Muscle layer of colon (tissue), 2 donors: ENCODE measurements around the gene TAGLN.

ENCODE experiments used
- H3K27ac ChIP-seq: one replicate; pipeline ENCODE4 v1.7.0; 2013; ENCODE audit warnings: low read depth, mild to moderate bottlenecking, low read length, moderate library complexity
- H3K27me3 ChIP-seq, 2 donors: one replicate each; pipeline ENCODE4 v1.7.0; 2013; ENCODE audit warnings: low read length in 2 of 2, mild to moderate bottlenecking in 2 of 2; ENCODE audit not compliant: insufficient read depth in 2 of 2, control insufficient read depth in 1 of 2
- H3K36me3 ChIP-seq: one replicate; pipeline ENCODE4 v1.7.0; 2013; ENCODE audit warnings: mild to moderate bottlenecking, low read length; ENCODE audit not compliant: insufficient read depth
- H3K4me1 ChIP-seq: one replicate; pipeline ENCODE4 v1.7.0; 2013; ENCODE audit warnings: mild to moderate bottlenecking, low read length; ENCODE audit not compliant: insufficient read depth
- H3K4me3 ChIP-seq, 2 donors: one replicate each; pipeline ENCODE4 v1.7.0; 2013; ENCODE audit warnings: low read length in 2 of 2, low read depth in 1 of 2, mild to moderate bottlenecking in 1 of 2, moderate library complexity in 1 of 2
- H3K9ac ChIP-seq: one replicate; pipeline ENCODE4 v1.7.0; 2013; ENCODE audit warnings: low read length
- H3K9me3 ChIP-seq: one replicate; pipeline ENCODE4 v1.7.0; 2013; ENCODE audit warnings: mild to moderate bottlenecking, low read length
- donor health status: abdominal sarcoma.
- donor health status: Adenocarcinoma of cecum.

TAGLN gene

GRCh38 chr11:117199053-117199915, at the start of gene TAGLN:
Gene TAGLN, plus strand, starts transcription at chr11:117199370. Its CDS starts 3,644 bp downstream, at chr11:117203014.
- H3K4me3 ChIP-seq = peak within 1 kb of the TSS; percentile 86 to 97
- H3K9me3 ChIP-seq = no peaks in the 10 kb centered on the region
- no peaks in the 10 kb centered on the region for H3K27me3 ChIP-seq
- peak within 1 kb of the TSS; percentile 98 for H3K27ac ChIP-seq
- peak within 1 kb of the TSS; percentile 99 for H3K9ac ChIP-seq
- H3K36me3 ChIP-seq = peaks cover 52% of the 10 kb centered on the region
- H3K4me1 ChIP-seq = peaks cover 19% of the 10 kb centered on the region

DNA sequence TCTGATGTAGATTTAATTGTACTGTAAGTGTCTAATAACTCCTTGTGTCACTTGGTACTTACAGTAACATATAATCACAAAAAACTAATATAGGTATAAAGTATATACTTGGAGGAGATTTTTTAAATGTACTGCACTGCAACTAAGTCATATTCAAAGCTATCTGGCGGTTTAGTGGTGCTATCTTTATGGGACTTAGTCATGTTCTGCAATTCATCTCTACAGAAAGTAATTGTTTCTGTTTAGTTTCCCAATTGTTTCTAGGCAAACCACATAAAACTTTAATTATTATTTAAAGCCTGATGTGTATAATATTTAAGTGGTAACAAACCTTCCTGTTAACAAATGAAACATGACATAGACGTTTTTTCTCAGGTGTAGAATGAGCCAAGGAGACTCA, 47.1 kb upstream of the TAGLN start:
- peaks cover 12% of the 10 kb centered on the region for H3K4me1 ChIP-seq

GRCh38 chr11:117154468-117154867, 44.7 kb upstream of the TAGLN start:
- Histone ChIP-seq H3K27me3 (no peaks in the 10 kb centered on the region), H3K4me3 (no peak overlapping the region), H3K9ac (no peak overlapping the region), H3K4me1 (peaks cover 3% of the 10 kb centered on the region), H3K36me3 (peaks cover 7% of the 10 kb centered on the region), H3K27ac (no peak overlapping the region), H3K9me3 (no peaks in the 10 kb centered on the region)

More for the DNA sequence above, 47.1 kb upstream of the TAGLN start:
- no peaks in the 10 kb centered on the region for H3K27me3 ChIP-seq
- no peaks in the 10 kb centered on the region for H3K9me3 ChIP-seq
- H3K27ac ChIP-seq = no peak overlapping the region
- H3K9ac ChIP-seq = no peak overlapping the region
- no peak overlapping the region for H3K4me3 ChIP-seq
- H3K36me3 ChIP-seq = peaks cover 7% of the 10 kb centered on the region

- Histone ChIP-seq H3K4me3 (no peak overlapping the region), H3K27ac (no peak overlapping the region), H3K9me3 (no peaks in the 10 kb centered on the region), H3K36me3 (peaks cover 26% of the 10 kb centered on the region), H3K27me3 (no peaks in the 10 kb centered on the region), H3K4me1 (no peaks in the 10 kb centered on the region), H3K9ac (no peak overlapping the region)
Measured at GRCh38 chr11:117157507-117157906, 41.7 kb upstream of the TAGLN start.

DNA sequence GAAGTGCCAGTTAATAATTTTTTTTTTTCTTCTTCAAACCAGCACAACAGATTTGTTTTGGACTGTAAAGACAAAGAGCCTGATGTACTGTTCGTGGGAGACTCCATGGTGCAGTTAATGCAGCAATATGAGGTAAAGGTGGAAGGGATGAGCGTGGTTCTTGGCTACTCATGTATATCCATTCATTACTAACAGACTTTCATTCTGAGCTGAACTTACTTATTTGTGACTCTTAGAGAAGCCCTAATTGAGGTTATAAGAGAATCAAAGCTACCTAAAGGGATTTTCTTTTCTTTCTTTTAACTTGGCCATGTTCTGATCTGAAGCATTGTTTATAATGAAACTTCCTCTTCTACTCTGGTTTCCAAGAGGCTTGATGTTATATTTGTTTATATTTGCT, 39.3 kb upstream of the TAGLN start:
- no peaks in the 10 kb centered on the region for H3K4me1 ChIP-seq
- no peak overlapping the region for H3K27ac ChIP-seq
- no peak overlapping the region for H3K9ac ChIP-seq
- H3K9me3 ChIP-seq = no peaks in the 10 kb centered on the region
- no peaks in the 10 kb centered on the region for H3K27me3 ChIP-seq
- no peak overlapping the region for H3K4me3 ChIP-seq
- peaks cover 39% of the 10 kb centered on the region for H3K36me3 ChIP-seq

GRCh38 chr11:117160826-117161225, 38.3 kb upstream of the TAGLN start:
- H3K27me3 ChIP-seq = no peaks in the 10 kb centered on the region
- H3K9me3 ChIP-seq = no peaks in the 10 kb centered on the region
- H3K36me3 ChIP-seq = peaks cover 44% of the 10 kb centered on the region
- H3K27ac ChIP-seq = no peak overlapping the region
- H3K4me1 ChIP-seq = no peaks in the 10 kb centered on the region
- H3K4me3 ChIP-seq = no peak overlapping the region
- no peak overlapping the region for H3K9ac ChIP-seq

DNA sequence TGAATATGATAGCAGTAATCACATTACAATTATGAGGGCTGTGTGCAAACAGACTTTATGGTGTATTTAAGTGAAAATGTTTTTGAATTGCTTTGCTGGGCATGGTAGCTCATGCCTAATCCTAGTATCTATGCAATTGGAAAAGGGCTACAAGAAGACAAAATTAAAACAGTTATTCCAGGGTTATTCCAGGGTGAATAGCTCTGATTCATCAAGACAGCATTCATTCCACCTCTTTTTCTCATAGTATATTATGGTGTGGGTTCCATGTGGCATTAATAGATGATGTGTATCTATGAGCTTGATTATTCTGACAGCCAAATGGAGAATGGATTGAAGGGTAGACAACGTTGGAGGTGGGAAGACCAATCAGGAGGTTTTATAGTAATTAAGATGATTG, 32.7 kb upstream of the TAGLN start:
- H3K4me1 ChIP-seq = peaks cover 13% of the 10 kb centered on the region
- no peak overlapping the region for H3K9ac ChIP-seq
- no peaks in the 10 kb centered on the region for H3K27me3 ChIP-seq
- no peak overlapping the region for H3K27ac ChIP-seq
- H3K9me3 ChIP-seq = no peaks in the 10 kb centered on the region
- peaks cover 44% of the 10 kb centered on the region for H3K36me3 ChIP-seq
- no peak overlapping the region for H3K4me3 ChIP-seq

DNA sequence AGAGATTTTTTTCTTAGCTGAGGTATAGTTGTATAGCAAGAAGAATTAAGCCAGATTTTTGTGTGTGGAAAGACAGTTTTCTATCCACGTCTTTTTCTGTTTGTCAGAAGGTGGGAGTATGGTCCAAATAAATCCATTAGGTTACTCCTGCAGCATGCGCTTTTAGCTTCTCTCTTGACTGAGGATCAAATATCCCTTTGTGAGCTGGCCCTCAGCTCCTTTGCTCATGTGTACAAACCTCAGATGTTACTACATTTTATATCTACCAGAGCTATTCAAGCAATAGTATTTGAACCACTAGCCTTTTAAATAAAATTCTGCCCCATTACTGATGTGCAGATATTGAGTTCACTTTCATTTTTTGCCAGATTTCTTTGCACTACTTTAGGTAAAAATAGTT, 29.4 kb upstream of the TAGLN start:
- Histone ChIP-seq H3K9me3 (no peaks in the 10 kb centered on the region), H3K27ac (no peak overlapping the region), H3K4me3 (no peak overlapping the region), H3K9ac (no peak overlapping the region), H3K27me3 (no peaks in the 10 kb centered on the region), H3K4me1 (peaks cover 13% of the 10 kb centered on the region), H3K36me3 (peaks cover 22% of the 10 kb centered on the region)

- no peak overlapping the region for H3K27ac ChIP-seq
- H3K4me3 ChIP-seq = no peak overlapping the region
- H3K27me3 ChIP-seq = no peaks in the 10 kb centered on the region
- peaks cover 13% of the 10 kb centered on the region for H3K4me1 ChIP-seq
- no peaks in the 10 kb centered on the region for H3K9me3 ChIP-seq
- H3K9ac ChIP-seq = no peak overlapping the region
- peaks cover 21% of the 10 kb centered on the region for H3K36me3 ChIP-seq
Measured at GRCh38 chr11:117170210-117170609, 29.0 kb upstream of the TAGLN start.

DNA sequence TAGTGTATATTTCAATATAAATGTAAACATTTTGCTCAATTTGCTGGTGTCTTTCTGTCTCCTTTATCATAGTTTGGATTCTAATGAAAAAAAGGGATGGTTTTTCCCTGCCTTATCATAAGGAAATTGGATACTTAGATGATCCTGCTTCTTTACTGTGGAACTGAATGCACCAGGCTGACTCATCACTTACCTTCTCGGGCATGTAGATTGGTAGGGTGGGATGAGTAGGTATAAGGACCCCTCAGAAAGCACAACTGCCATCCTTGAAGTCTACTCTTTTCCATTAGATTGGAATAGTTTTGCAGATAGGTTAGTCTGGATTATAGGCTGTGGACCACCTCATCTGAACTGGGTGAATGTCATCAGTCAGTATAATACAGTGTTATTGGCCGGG, 28.2 kb upstream of the TAGLN start:
- H3K9me3 ChIP-seq = no peaks in the 10 kb centered on the region
- no peak overlapping the region for H3K27ac ChIP-seq
- no peak overlapping the region for H3K9ac ChIP-seq
- H3K4me3 ChIP-seq = no peak overlapping the region
- H3K27me3 ChIP-seq = no peaks in the 10 kb centered on the region
- H3K4me1 ChIP-seq = peaks cover 13% of the 10 kb centered on the region
- peaks cover 13% of the 10 kb centered on the region for H3K36me3 ChIP-seq

DNA sequence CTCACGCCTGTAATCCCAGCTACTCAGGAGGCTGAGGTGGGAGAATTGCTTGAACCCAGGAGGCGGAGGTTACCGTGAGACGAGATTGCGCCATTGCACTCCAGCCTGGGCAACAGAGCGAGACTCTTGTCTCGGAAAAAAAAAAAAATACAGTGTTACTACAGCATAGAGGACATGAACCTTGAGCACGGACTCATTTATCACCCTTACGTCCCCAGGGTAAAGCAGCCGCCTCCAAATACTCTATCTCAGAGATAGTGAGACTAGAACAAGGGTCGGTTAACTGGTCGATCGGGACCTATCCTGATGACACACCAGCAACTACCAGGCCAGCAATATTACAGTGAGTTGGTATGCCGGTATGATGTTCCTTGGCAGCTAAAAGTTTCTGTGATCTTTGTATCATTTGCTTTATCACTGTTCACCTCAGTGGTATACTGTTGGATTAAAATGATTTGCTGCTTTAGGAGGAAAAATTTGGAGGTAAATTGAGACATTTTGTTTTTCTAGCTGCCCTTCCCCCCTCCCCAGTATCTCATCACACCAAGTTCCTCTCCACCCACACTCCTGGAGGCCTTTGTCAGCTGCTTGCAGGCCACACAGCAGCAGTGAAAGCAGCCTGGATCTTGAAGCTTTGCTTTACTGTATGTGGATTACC, 27.6 kb upstream of the TAGLN start:
- peaks cover 13% of the 10 kb centered on the region for H3K4me1 ChIP-seq
- H3K36me3 ChIP-seq = peaks cover 10% of the 10 kb centered on the region
- no peak overlapping the region for H3K27ac ChIP-seq
- H3K9ac ChIP-seq = no peak overlapping the region
- H3K9me3 ChIP-seq = no peaks in the 10 kb centered on the region
- no peak overlapping the region for H3K4me3 ChIP-seq
- no peaks in the 10 kb centered on the region for H3K27me3 ChIP-seq
